ENCODE data around the gene ABCC2. TPM values are rescaled to one million over a fixed set of nuclear protein-coding genes. Genes with fewer than 3 reads are reported as not detected.

Gene ABCC2
- total and polyA plus RNA-seq, 11 donors, result 0.08 to 0.72 (median 0.20) TPM; not detected in 1

GRCh38 chr10:99799613-99800012, 17.2 kb downstream of the ABCC2 start:
- no peak overlapping the region for H3K27ac ChIP-seq
- TF ChIP-seq POLR2A (IDR thresholded peaks at IDR 0.05), result no peak
- intact Hi-C loops (cut with DNase I), result no loop called here
- H3K27me3 ChIP-seq, result no peaks in the 10 kb centered on the region
- H3K9me3 ChIP-seq, result no peaks in the 10 kb centered on the region
- DNase-seq, result no peak
- no peak for ATAC-seq
- 74 to 86% (median 81%) methylated on average over 4 of the region's 4 CpGs for WGBS, 4 donors
- H3K36me3 ChIP-seq, result no peaks in the 10 kb centered on the region
- no peak overlapping the region for H3K4me3 ChIP-seq
- H3K4me1 ChIP-seq, result no peaks in the 10 kb centered on the region

- TF ChIP-seq POLR2A (IDR thresholded peaks at IDR 0.05) (no peak), CTCF (IDR thresholded peaks at IDR 0.05) (no peak)
- no peak for ATAC-seq
- no peaks in the 10 kb centered on the region for H3K27me3 ChIP-seq
- no peaks in the 10 kb centered on the region for H3K4me1 ChIP-seq
- no peak overlapping the region for H3K4me3 ChIP-seq
- DNase-seq, result no peak
- no peaks in the 10 kb centered on the region for H3K9me3 ChIP-seq
- intact Hi-C loops (cut with DNase I), result no loop called here
- 74 to 93% (median 89%) methylated on average over 2 to 3 of the region's 3 CpGs for WGBS, 4 donors
- H3K27ac ChIP-seq, result no peak overlapping the region
- H3K36me3 ChIP-seq, result no peaks in the 10 kb centered on the region
Measured at GRCh38 chr10:99804471-99804870, 22.0 kb downstream of the ABCC2 start.

GRCh38 chr10:99805190-99805589, 22.8 kb downstream of the ABCC2 start:
- Histone ChIP-seq H3K27me3 (no peaks in the 10 kb centered on the region), H3K9me3 (no peaks in the 10 kb centered on the region), H3K4me1 (no peaks in the 10 kb centered on the region), H3K27ac (no peak overlapping the region), H3K36me3 (no peaks in the 10 kb centered on the region), H3K4me3 (no peak overlapping the region)
- 88 to 91% (median 90%) methylated on average over 5 of the region's 5 CpGs for WGBS, 4 donors
- intact Hi-C loops (cut with DNase I), result no loop called here
- TF ChIP-seq POLR2A (IDR thresholded peaks at IDR 0.05) (no peak), CTCF (IDR thresholded peaks at IDR 0.05) (no peak)
- no peak for ATAC-seq
- DNase-seq, result no peak

GRCh38 chr10:99806091-99806490, 23.7 kb downstream of the ABCC2 start:
- no peaks in the 10 kb centered on the region for H3K9me3 ChIP-seq
- H3K27ac ChIP-seq, result no peak overlapping the region
- intact Hi-C loops (cut with DNase I), result no loop called here
- H3K36me3 ChIP-seq, result no peaks in the 10 kb centered on the region
- TF ChIP-seq CTCF (IDR thresholded peaks at IDR 0.05), result no peak
- no peak for TF ChIP-seq POLR2A (IDR thresholded peaks at IDR 0.05)
- DNase-seq (no peak), ATAC-seq (no peak)
- 62 to 95% (median 64%) methylated on average over 3 of the region's 3 CpGs for WGBS, 4 donors
- no peaks in the 10 kb centered on the region for H3K27me3 ChIP-seq
- no peaks in the 10 kb centered on the region for H3K4me1 ChIP-seq
- no peak overlapping the region for H3K4me3 ChIP-seq

- Histone ChIP-seq H3K9me3 (no peaks in the 10 kb centered on the region), H3K36me3 (no peaks in the 10 kb centered on the region), H3K27me3 (no peaks in the 10 kb centered on the region), H3K27ac (no peak overlapping the region), H3K4me3 (no peak overlapping the region), H3K4me1 (no peaks in the 10 kb centered on the region)
- WGBS, 4 donors, result 95 to 97% (median 96%) methylated on average over 2 of the region's 2 CpGs
- TF ChIP-seq CTCF (IDR thresholded peaks at IDR 0.05), result no peak
- TF ChIP-seq POLR2A (IDR thresholded peaks at IDR 0.05), result no peak
- no peak for ATAC-seq
- no peak for DNase-seq
- intact Hi-C loops (cut with DNase I), result no loop called here
Measured at GRCh38 chr10:99807786-99808185, 25.3 kb downstream of the ABCC2 start.
